Esophagus muscularis mucosa (tissue), 4 donors: ENCODE measurements around the gene HCK.

Source experiments
- CTCF ChIP-seq, 3 experiments: fragments of 200-600 bp in 2 of 3; fragments of 450-650 bp in 1 of 3; sonication (generic) in 2 of 3; IDR thresholded peaks; one replicate each; pipeline ENCODE4 v1.5.1; 2017 to 2019; ENCODE audit warnings: antibody characterized with exemption in 3 of 3, mild to moderate bottlenecking in 2 of 3, moderate library complexity in 1 of 3
- EP300 ChIP-seq: sonication (generic); formaldehyde crosslinking; IDR thresholded peaks from one replicate; pipeline ENCODE4 v1.6.1; 2017; ENCODE audit warnings: antibody characterized with exemption
- POLR2A ChIP-seq: fragments of 450-650 bp; IDR thresholded peaks from one replicate; pipeline ENCODE4 v1.6.1; 2017; ENCODE audit warnings: antibody characterized with exemption, moderate library complexity, mild to moderate bottlenecking, low read depth

GRCh38 chr20:32036716-32037485, 15.1 kb upstream of the HCK start:
- no peak for TF ChIP-seq POLR2A
- no peak for TF ChIP-seq CTCF (IDR thresholded peaks at IDR 0.05)
- no peak for TF ChIP-seq EP300
